UCSD-AML1 (cell line): ENCODE data around the gene ALPP.
"Not testable (repeated sequence)": the region's sequence is repeated elsewhere in the genome, so short reads cannot be mapped to it uniquely, and the experiment has no call there.

Experiments
- DNase-seq: peaks from one replicate; lab custom pipeline; 2025; ENCODE audit not compliant: unreplicated experiment; lab: John Stamatoyannopoulos, UW

ALPP gene

GRCh38 chr2:232379610-232380590, 1.3 kb downstream of the ALPP start:
- not testable (repeated sequence) for DNase-seq

GRCh38 chr2:232381204-232382031, 2.9 kb downstream of the ALPP start:
- not testable (repeated sequence) for DNase-seq

GRCh38 chr2:232382331-232383225, 4.0 kb downstream of the ALPP start:
- no peak for DNase-seq

GRCh38 chr2:232384466-232384865, 5.9 kb downstream of the ALPP start:
- no peak for DNase-seq

GRCh38 chr2:232385058-232385457, 6.5 kb downstream of the ALPP start:
- not testable (repeated sequence) for DNase-seq

- DNase-seq = no peak
Observed at GRCh38 chr2:232385660-232386489, 7.3 kb downstream of the ALPP start.

GRCh38 chr2:232386490-232386739, 7.9 kb downstream of the ALPP start:
- DNase-seq = no peak

- DNase-seq = no peak
Observed at GRCh38 chr2:232386740-232387450, 8.3 kb downstream of the ALPP start.

GRCh38 chr2:232387451-232388171, 9.1 kb downstream of the ALPP start:
- no peak for DNase-seq

GRCh38 chr2:232388324-232388891, 9.9 kb downstream of the ALPP start:
- no peak for DNase-seq

GRCh38 chr2:232389327-232389726, 10.8 kb downstream of the ALPP start:
- no peak for DNase-seq

GRCh38 chr2:232390661-232391060, 12.1 kb downstream of the ALPP start:
- no peak for DNase-seq

- DNase-seq = no peak
Observed at GRCh38 chr2:232393556-232393955, 15.0 kb downstream of the ALPP start.

- not testable (repeated sequence) for DNase-seq
Observed at GRCh38 chr2:232394431-232394830, 15.9 kb downstream of the ALPP start.

GRCh38 chr2:232395586-232395985, 17.0 kb downstream of the ALPP start:
- DNase-seq = no peak

GRCh38 chr2:232396683-232397082, 18.1 kb downstream of the ALPP start:
- no peak for DNase-seq

GRCh38 chr2:232398293-232399034, 19.9 kb downstream of the ALPP start:
- no peak for DNase-seq
